Measurements from ENCODE around the gene OPRM1.

Gene OPRM1

DNA sequence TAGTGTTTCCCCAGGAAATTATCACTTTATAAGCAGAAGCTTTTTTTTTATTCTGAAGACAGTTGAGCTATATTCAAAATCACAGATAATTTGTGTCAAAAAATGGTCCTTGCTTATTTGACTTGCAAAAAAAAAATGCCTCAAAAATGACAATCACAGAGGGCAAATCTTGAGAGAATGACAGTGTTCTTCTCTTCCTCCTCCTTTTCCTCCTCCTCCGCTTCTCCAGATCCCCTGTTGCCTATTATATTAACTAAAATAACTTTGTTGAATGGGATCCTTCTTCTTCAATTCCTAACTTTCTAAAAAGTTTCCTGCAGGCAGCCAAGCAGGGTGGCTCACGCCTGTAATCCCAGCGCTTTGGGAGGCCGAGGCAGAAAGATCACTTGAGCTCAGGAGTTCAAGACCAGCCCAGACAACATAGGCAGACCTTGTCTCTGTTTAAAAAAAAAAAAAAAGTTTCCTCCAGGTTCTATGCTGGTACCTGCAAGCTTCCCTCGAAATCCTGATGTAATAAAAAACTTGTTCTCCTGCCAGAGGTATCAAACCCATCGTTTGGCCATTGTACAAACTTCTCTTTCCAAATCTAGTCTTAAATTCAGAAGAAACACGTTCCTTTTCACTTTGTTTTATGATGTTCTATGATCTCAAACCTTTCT is 189.0 kb downstream of the OPRM1 start:
- Histone ChIP-seq H3K4me3 (ENCODE audit: low read length in 2 of 2) (no peak overlapping the region), H3K4me1 (ENCODE audit: control insufficient read depth, insufficient read depth, low read length) (no peaks in the 10 kb centered on the region), H3K27me3 (ENCODE audit: control insufficient read depth in 1 of 2, insufficient read depth in 2 of 2, low read length in 2 of 2) (no peaks in the 10 kb centered on the region), H3K27ac (ENCODE audit: low read length) (no peak overlapping the region), H3K36me3 (ENCODE audit: control insufficient read depth in 2 of 2, insufficient read depth in 2 of 2, low read length in 2 of 2) (no peaks in the 10 kb centered on the region), H3K9me3 (ENCODE audit: control insufficient read depth in 2 of 2, low read length in 2 of 2) (no peaks in the 10 kb centered on the region), H3K9ac (ENCODE audit: low read length in 2 of 2) (no peak overlapping the region)

DNA sequence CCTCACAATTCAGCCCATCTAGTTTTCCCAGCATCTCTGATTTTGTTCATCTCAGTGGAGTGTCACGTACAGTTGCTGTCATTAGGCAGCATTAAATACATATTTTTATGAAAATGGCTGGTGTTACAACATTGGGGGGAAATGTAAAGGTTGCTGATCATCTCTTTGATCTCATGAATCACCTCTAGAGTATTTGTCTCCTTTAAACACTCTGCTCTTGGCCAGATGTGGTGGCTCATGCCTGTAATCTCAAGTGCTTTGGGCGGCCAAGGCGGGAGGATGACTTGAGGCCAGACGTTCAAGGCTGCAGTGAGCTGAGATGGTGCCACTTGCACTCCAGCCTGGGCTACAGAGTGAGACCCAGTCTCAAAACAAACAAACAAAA is 189.5 kb downstream of the OPRM1 start:
- Histone ChIP-seq H3K9me3 (ENCODE audit: control insufficient read depth in 2 of 2, low read length in 2 of 2) (no peaks in the 10 kb centered on the region), H3K4me3 (ENCODE audit: low read length in 2 of 2) (no peak overlapping the region), H3K4me1 (ENCODE audit: control insufficient read depth, insufficient read depth, low read length) (no peaks in the 10 kb centered on the region), H3K27ac (ENCODE audit: low read length) (no peak overlapping the region), H3K9ac (ENCODE audit: low read length in 2 of 2) (no peak overlapping the region), H3K27me3 (ENCODE audit: control insufficient read depth in 1 of 2, insufficient read depth in 2 of 2, low read length in 2 of 2) (no peaks in the 10 kb centered on the region), H3K36me3 (ENCODE audit: control insufficient read depth in 2 of 2, insufficient read depth in 2 of 2, low read length in 2 of 2) (no peaks in the 10 kb centered on the region)

- no peaks in the 10 kb centered on the region for H3K27me3 ChIP-seq (ENCODE audit: control insufficient read depth in 1 of 2, insufficient read depth in 2 of 2, low read length in 2 of 2)
- no peak overlapping the region for H3K27ac ChIP-seq (ENCODE audit: low read length)
- H3K4me1 ChIP-seq (ENCODE audit: control insufficient read depth, insufficient read depth, low read length), result no peaks in the 10 kb centered on the region
- H3K9ac ChIP-seq (ENCODE audit: low read length in 2 of 2), result no peak overlapping the region
- no peaks in the 10 kb centered on the region for H3K36me3 ChIP-seq (ENCODE audit: control insufficient read depth in 2 of 2, insufficient read depth in 2 of 2, low read length in 2 of 2)
- no peak overlapping the region for H3K4me3 ChIP-seq (ENCODE audit: low read length in 2 of 2)
- H3K9me3 ChIP-seq (ENCODE audit: control insufficient read depth in 2 of 2, low read length in 2 of 2), result no peaks in the 10 kb centered on the region
Observed at GRCh38 chr6:154229786-154230185, 190.7 kb downstream of the OPRM1 start.

- no peaks in the 10 kb centered on the region for H3K27me3 ChIP-seq (ENCODE audit: control insufficient read depth in 1 of 2, insufficient read depth in 2 of 2, low read length in 2 of 2)
- H3K9me3 ChIP-seq (ENCODE audit: control insufficient read depth in 2 of 2, low read length in 2 of 2), result no peaks in the 10 kb centered on the region
- no peak overlapping the region for H3K27ac ChIP-seq (ENCODE audit: low read length)
- no peaks in the 10 kb centered on the region for H3K36me3 ChIP-seq (ENCODE audit: control insufficient read depth in 2 of 2, insufficient read depth in 2 of 2, low read length in 2 of 2)
- no peak overlapping the region for H3K4me3 ChIP-seq (ENCODE audit: low read length in 2 of 2)
- H3K4me1 ChIP-seq (ENCODE audit: control insufficient read depth, insufficient read depth, low read length), result no peaks in the 10 kb centered on the region
- no peak overlapping the region for H3K9ac ChIP-seq (ENCODE audit: low read length in 2 of 2)
Observed at GRCh38 chr6:154230393-154230792, 191.4 kb downstream of the OPRM1 start.

GRCh38 chr6:154230910-154231595 is 192.0 kb downstream of the OPRM1 start:
- H3K4me3 ChIP-seq (ENCODE audit: low read length in 2 of 2), result no peak overlapping the region
- no peak overlapping the region for H3K27ac ChIP-seq (ENCODE audit: low read length)
- H3K9me3 ChIP-seq (ENCODE audit: control insufficient read depth in 2 of 2, low read length in 2 of 2), result no peaks in the 10 kb centered on the region
- no peaks in the 10 kb centered on the region for H3K27me3 ChIP-seq (ENCODE audit: control insufficient read depth in 1 of 2, insufficient read depth in 2 of 2, low read length in 2 of 2)
- no peaks in the 10 kb centered on the region for H3K36me3 ChIP-seq (ENCODE audit: control insufficient read depth in 2 of 2, insufficient read depth in 2 of 2, low read length in 2 of 2)
- H3K9ac ChIP-seq (ENCODE audit: low read length in 2 of 2), result no peak overlapping the region
- no peaks in the 10 kb centered on the region for H3K4me1 ChIP-seq (ENCODE audit: control insufficient read depth, insufficient read depth, low read length)

GRCh38 chr6:154232013-154232910 is 193.2 kb downstream of the OPRM1 start:
- H3K9me3 ChIP-seq (ENCODE audit: control insufficient read depth in 2 of 2, low read length in 2 of 2), result no peaks in the 10 kb centered on the region
- no peak overlapping the region for H3K4me3 ChIP-seq (ENCODE audit: low read length in 2 of 2)
- no peak overlapping the region for H3K9ac ChIP-seq (ENCODE audit: low read length in 2 of 2)
- no peaks in the 10 kb centered on the region for H3K27me3 ChIP-seq (ENCODE audit: control insufficient read depth in 1 of 2, insufficient read depth in 2 of 2, low read length in 2 of 2)
- no peaks in the 10 kb centered on the region for H3K36me3 ChIP-seq (ENCODE audit: control insufficient read depth in 2 of 2, insufficient read depth in 2 of 2, low read length in 2 of 2)
- no peaks in the 10 kb centered on the region for H3K4me1 ChIP-seq (ENCODE audit: control insufficient read depth, insufficient read depth, low read length)
- H3K27ac ChIP-seq (ENCODE audit: low read length), result no peak overlapping the region

DNA sequence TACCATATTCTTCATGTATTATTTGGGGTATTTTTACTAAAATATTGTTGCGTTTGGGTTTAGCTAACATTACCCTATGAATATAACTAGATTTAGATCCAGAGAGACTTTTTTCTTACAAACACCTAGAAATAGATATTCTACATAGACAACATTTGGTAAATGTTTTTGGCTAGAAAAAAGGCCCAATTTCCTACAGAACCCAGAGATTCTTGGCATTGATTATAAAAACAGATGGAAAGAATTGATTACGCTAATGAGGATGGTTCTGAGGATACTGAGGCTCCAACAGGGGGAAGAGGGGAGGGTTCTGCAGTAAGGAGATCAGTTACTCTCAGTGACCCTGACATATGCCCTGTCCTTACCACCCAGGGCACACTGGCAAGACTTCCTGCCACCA is 194.3 kb downstream of the OPRM1 start:
- no peaks in the 10 kb centered on the region for H3K9me3 ChIP-seq (ENCODE audit: control insufficient read depth in 2 of 2, low read length in 2 of 2)
- H3K27ac ChIP-seq (ENCODE audit: low read length), result no peak overlapping the region

DNA sequence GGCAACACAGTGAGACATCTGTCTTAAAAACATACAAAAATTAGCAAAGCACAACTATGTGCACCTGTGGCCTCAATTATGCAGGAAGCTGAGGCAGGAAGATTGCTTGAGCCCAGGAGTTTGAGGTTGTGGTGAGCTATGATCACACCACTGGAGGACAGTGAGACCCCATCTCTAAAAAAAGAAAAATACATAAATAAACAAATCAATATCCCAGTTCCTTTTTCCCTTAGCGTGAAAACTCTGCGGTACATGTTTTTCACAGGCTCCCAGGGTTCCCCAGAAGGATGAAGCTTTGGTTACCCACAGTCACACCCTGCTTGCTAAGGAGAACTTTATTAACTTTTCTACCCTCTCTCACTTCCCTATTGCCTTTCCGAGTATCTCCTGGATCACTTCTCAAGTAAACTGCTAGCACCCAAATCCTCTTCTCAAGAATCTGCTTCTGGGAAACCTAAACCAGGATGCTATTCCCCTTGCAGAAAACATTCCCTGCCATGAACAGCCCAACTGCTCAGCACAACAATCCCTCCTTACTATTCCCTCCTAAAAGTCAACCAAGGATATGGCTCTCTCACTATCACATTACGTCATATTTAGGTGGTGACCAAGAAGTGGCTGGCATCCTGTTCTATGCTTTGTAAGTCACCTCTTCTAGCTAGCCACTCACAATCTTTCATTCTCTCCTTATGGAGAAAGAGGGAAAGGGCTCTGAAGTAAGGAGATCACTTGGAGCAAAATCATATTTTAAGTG is 195.2 kb downstream of the OPRM1 start:
- Histone ChIP-seq H3K27me3 (ENCODE audit: control insufficient read depth in 1 of 2, insufficient read depth in 2 of 2, low read length in 2 of 2) (no peaks in the 10 kb centered on the region), H3K36me3 (ENCODE audit: control insufficient read depth in 2 of 2, insufficient read depth in 2 of 2, low read length in 2 of 2) (no peaks in the 10 kb centered on the region), H3K4me3 (ENCODE audit: low read length in 2 of 2) (no peak overlapping the region), H3K27ac (ENCODE audit: low read length) (no peak overlapping the region), H3K4me1 (ENCODE audit: control insufficient read depth, insufficient read depth, low read length) (no peaks in the 10 kb centered on the region), H3K9ac (ENCODE audit: low read length in 2 of 2) (no peak overlapping the region), H3K9me3 (ENCODE audit: control insufficient read depth in 2 of 2, low read length in 2 of 2) (no peaks in the 10 kb centered on the region)

More for the DNA sequence above, 194.3 kb downstream of the OPRM1 start:
- no peaks in the 10 kb centered on the region for H3K4me1 ChIP-seq (ENCODE audit: control insufficient read depth, insufficient read depth, low read length)
- no peaks in the 10 kb centered on the region for H3K36me3 ChIP-seq (ENCODE audit: control insufficient read depth in 2 of 2, insufficient read depth in 2 of 2, low read length in 2 of 2)
- no peak overlapping the region for H3K4me3 ChIP-seq (ENCODE audit: low read length in 2 of 2)
- no peaks in the 10 kb centered on the region for H3K27me3 ChIP-seq (ENCODE audit: control insufficient read depth in 1 of 2, insufficient read depth in 2 of 2, low read length in 2 of 2)
- H3K9ac ChIP-seq (ENCODE audit: low read length in 2 of 2), result no peak overlapping the region

DNA sequence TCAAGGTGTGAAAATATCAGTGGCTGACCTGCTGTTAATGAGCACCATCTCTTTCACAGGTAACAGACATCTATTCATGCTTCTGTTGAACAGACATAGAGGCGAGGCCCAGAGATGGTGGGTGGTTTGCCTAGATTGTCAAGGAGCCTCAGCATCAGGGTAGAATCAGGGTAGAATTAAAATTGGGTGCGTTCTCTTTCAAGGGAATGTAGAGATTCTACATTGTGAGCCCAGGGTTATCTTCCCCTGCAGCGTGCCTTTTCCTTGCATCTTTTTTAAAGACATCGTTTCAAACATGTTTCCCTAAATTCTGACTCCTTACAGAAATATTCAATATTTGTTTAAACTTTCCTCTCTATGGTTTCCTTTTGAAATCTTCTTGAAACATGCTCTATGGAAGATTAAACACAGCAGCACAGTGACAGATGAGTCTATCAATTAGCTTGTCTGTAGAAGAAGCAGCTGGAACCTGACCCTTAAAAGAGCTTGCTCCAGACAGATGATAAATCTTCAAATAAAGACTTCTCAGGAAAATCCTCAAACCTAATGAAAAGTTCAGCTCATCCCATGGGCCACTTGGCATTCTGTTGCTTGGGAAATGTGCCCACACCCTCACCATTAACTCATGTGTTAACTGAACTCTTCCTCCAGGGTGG is 197.7 kb downstream of the OPRM1 start:
- Histone ChIP-seq H3K36me3 (ENCODE audit: control insufficient read depth in 2 of 2, insufficient read depth in 2 of 2, low read length in 2 of 2) (no peaks in the 10 kb centered on the region), H3K4me3 (ENCODE audit: low read length in 2 of 2) (no peak overlapping the region), H3K4me1 (ENCODE audit: control insufficient read depth, insufficient read depth, low read length) (no peaks in the 10 kb centered on the region), H3K9ac (ENCODE audit: low read length in 2 of 2) (no peak overlapping the region), H3K27ac (ENCODE audit: low read length) (no peak overlapping the region), H3K9me3 (ENCODE audit: control insufficient read depth in 2 of 2, low read length in 2 of 2) (no peaks in the 10 kb centered on the region), H3K27me3 (ENCODE audit: control insufficient read depth in 1 of 2, insufficient read depth in 2 of 2, low read length in 2 of 2) (no peaks in the 10 kb centered on the region)

- H3K27ac ChIP-seq (ENCODE audit: low read length), result no peak overlapping the region
- H3K4me1 ChIP-seq (ENCODE audit: control insufficient read depth, insufficient read depth, low read length), result no peaks in the 10 kb centered on the region
- no peak overlapping the region for H3K4me3 ChIP-seq (ENCODE audit: low read length in 2 of 2)
- H3K36me3 ChIP-seq (ENCODE audit: control insufficient read depth in 2 of 2, insufficient read depth in 2 of 2, low read length in 2 of 2), result no peaks in the 10 kb centered on the region
- no peak overlapping the region for H3K9ac ChIP-seq (ENCODE audit: low read length in 2 of 2)
- H3K27me3 ChIP-seq (ENCODE audit: control insufficient read depth in 1 of 2, insufficient read depth in 2 of 2, low read length in 2 of 2), result no peaks in the 10 kb centered on the region
- no peaks in the 10 kb centered on the region for H3K9me3 ChIP-seq (ENCODE audit: control insufficient read depth in 2 of 2, low read length in 2 of 2)
Observed at GRCh38 chr6:154238831-154239230, 199.8 kb downstream of the OPRM1 start.

All from stomach smooth muscle (tissue), 2 donors.